GM12801 (cell line): Measurements from ENCODE around the gene NFASC.

Experiments
- CTCF ChIP-seq: IDR thresholded peaks from one replicate; pipeline ENCODE4 v1.5.1; 2011; ENCODE audit warnings: control low read depth; ENCODE audit not compliant: insufficient read length; ENCODE audit errors: extremely low read depth

Gene NFASC

GRCh38 chr1:204983136-204983535 is 112.5 kb downstream of the NFASC start:
- no peak for TF ChIP-seq CTCF

- no peak for TF ChIP-seq CTCF
Observed at GRCh38 chr1:204983881-204984280, 113.2 kb downstream of the NFASC start.

- TF ChIP-seq CTCF, result no peak
Observed at GRCh38 chr1:204984499-204984898, 113.8 kb downstream of the NFASC start.

- TF ChIP-seq CTCF, result no peak
Observed at GRCh38 chr1:204986181-204986580, 115.5 kb downstream of the NFASC start.

- no peak for TF ChIP-seq CTCF
Observed at GRCh38 chr1:204987689-204988088, 117.0 kb downstream of the NFASC start.

- no peak for TF ChIP-seq CTCF
Observed at GRCh38 chr1:204988196-204988595, 117.5 kb downstream of the NFASC start.

GRCh38 chr1:204989266-204990058 is 118.8 kb downstream of the NFASC start:
- no peak for TF ChIP-seq CTCF
